ENCODE results near the gene SUPT3H. TPM values are rescaled to one million over a fixed set of nuclear protein-coding genes. Genes with fewer than 3 reads are reported as not detected.

The SUPT3H gene
- total and polyA plus RNA-seq, 2 of the 8 experiments (the other 6 are each of a cell fraction or from before 2014, with no cell fraction given): 18.8 to 23.0 TPM

DNA sequence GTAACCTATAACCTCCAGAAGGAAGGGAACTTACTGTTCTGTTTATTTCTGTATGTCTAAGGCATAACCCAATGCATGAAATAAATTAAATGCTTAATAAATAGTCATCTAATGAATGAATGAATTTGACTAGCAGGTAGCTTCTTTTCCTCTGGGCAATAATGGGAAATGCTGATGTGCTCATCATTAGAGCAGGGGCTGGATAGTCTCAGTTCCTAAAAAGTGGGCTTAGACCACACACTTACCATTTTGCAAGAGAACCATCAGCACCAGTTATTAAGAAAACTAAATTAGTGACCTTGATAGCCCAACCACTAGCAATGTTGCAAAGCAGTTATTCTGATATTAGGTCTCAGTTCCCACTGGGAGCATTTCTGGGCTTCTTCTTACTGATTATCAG lies 540.5 kb downstream of the SUPT3H start (continued):
- TF ChIP-seq, protein P1, sequence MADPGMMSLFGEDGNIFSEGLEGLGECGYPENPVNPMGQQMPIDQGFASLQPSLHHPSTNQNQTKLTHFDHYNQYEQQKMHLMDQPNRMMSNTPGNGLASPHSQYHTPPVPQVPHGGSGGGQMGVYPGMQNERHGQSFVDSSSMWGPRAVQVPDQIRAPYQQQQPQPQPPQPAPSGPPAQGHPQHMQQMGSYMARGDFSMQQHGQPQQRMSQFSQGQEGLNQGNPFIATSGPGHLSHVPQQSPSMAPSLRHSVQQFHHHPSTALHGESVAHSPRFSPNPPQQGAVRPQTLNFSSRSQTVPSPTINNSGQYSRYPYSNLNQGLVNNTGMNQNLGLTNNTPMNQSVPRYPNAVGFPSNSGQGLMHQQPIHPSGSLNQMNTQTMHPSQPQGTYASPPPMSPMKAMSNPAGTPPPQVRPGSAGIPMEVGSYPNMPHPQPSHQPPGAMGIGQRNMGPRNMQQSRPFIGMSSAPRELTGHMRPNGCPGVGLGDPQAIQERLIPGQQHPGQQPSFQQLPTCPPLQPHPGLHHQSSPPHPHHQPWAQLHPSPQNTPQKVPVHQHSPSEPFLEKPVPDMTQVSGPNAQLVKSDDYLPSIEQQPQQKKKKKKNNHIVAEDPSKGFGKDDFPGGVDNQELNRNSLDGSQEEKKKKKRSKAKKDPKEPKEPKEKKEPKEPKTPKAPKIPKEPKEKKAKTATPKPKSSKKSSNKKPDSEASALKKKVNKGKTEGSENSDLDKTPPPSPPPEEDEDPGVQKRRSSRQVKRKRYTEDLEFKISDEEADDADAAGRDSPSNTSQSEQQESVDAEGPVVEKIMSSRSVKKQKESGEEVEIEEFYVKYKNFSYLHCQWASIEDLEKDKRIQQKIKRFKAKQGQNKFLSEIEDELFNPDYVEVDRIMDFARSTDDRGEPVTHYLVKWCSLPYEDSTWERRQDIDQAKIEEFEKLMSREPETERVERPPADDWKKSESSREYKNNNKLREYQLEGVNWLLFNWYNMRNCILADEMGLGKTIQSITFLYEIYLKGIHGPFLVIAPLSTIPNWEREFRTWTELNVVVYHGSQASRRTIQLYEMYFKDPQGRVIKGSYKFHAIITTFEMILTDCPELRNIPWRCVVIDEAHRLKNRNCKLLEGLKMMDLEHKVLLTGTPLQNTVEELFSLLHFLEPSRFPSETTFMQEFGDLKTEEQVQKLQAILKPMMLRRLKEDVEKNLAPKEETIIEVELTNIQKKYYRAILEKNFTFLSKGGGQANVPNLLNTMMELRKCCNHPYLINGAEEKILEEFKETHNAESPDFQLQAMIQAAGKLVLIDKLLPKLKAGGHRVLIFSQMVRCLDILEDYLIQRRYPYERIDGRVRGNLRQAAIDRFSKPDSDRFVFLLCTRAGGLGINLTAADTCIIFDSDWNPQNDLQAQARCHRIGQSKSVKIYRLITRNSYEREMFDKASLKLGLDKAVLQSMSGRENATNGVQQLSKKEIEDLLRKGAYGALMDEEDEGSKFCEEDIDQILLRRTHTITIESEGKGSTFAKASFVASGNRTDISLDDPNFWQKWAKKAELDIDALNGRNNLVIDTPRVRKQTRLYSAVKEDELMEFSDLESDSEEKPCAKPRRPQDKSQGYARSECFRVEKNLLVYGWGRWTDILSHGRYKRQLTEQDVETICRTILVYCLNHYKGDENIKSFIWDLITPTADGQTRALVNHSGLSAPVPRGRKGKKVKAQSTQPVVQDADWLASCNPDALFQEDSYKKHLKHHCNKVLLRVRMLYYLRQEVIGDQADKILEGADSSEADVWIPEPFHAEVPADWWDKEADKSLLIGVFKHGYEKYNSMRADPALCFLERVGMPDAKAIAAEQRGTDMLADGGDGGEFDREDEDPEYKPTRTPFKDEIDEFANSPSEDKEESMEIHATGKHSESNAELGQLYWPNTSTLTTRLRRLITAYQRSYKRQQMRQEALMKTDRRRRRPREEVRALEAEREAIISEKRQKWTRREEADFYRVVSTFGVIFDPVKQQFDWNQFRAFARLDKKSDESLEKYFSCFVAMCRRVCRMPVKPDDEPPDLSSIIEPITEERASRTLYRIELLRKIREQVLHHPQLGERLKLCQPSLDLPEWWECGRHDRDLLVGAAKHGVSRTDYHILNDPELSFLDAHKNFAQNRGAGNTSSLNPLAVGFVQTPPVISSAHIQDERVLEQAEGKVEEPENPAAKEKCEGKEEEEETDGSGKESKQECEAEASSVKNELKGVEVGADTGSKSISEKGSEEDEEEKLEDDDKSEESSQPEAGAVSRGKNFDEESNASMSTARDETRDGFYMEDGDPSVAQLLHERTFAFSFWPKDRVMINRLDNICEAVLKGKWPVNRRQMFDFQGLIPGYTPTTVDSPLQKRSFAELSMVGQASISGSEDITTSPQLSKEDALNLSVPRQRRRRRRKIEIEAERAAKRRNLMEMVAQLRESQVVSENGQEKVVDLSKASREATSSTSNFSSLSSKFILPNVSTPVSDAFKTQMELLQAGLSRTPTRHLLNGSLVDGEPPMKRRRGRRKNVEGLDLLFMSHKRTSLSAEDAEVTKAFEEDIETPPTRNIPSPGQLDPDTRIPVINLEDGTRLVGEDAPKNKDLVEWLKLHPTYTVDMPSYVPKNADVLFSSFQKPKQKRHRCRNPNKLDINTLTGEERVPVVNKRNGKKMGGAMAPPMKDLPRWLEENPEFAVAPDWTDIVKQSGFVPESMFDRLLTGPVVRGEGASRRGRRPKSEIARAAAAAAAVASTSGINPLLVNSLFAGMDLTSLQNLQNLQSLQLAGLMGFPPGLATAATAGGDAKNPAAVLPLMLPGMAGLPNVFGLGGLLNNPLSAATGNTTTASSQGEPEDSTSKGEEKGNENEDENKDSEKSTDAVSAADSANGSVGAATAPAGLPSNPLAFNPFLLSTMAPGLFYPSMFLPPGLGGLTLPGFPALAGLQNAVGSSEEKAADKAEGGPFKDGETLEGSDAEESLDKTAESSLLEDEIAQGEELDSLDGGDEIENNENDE (IDR thresholded peaks at IDR 0.05; ENCODE audit: insufficient replicate concordance, low read length): no peak
- TF ChIP-seq KDM1A (IDR thresholded peaks at IDR 0.05; ENCODE audit: borderline replicate concordance, low read length) (no peak), NRF1 (IDR thresholded peaks at IDR 0.05; ENCODE audit: low read depth, low read length) (no peak), SP1 (IDR thresholded peaks at IDR 0.05; ENCODE audit: low read depth, low read length) (no peak), PHF8 (conservative IDR thresholded peaks at IDR 0.05; ENCODE audit: low read depth, low read length) (no peak), TCF12 (IDR thresholded peaks at IDR 0.05; ENCODE audit: low read depth, low read length) (no peak), CEBPB (IDR thresholded peaks at IDR 0.05; ENCODE audit: low read depth, low read length) (no peak), BRCA1 (IDR thresholded peaks at IDR 0.05; ENCODE audit: low read depth, low read length) (no peak), SIRT6 (IDR thresholded peaks at IDR 0.05; ENCODE audit: low read length) (no peak), CREB1 (IDR thresholded peaks at IDR 0.05) (no peak)
- TF ChIP-seq, protein P2, sequence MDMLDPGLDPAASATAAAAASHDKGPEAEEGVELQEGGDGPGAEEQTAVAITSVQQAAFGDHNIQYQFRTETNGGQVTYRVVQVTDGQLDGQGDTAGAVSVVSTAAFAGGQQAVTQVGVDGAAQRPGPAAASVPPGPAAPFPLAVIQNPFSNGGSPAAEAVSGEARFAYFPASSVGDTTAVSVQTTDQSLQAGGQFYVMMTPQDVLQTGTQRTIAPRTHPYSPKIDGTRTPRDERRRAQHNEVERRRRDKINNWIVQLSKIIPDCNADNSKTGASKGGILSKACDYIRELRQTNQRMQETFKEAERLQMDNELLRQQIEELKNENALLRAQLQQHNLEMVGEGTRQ (IDR thresholded peaks at IDR 0.05; ENCODE audit: low read length): no peak
- TF ChIP-seq, protein P3, sequence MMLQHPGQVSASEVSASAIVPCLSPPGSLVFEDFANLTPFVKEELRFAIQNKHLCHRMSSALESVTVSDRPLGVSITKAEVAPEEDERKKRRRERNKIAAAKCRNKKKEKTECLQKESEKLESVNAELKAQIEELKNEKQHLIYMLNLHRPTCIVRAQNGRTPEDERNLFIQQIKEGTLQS (IDR thresholded peaks at IDR 0.05; ENCODE audit: insufficient read depth, low read depth, low read length): no peak
